ENCODE data around the gene CXorf38. TPM values are rescaled to one million over a fixed set of nuclear protein-coding genes. Genes with fewer than 3 reads are reported as not detected.

Gene CXorf38, protein sequence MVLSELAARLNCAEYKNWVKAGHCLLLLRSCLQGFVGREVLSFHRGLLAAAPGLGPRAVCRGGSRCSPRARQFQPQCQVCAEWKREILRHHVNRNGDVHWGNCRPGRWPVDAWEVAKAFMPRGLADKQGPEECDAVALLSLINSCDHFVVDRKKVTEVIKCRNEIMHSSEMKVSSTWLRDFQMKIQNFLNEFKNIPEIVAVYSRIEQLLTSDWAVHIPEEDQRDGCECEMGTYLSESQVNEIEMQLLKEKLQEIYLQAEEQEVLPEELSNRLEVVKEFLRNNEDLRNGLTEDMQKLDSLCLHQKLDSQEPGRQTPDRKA
- 1 to 10 TPM; 4.1 to 8.7 (median 5.8) TPM for total RNA-seq

DNA sequence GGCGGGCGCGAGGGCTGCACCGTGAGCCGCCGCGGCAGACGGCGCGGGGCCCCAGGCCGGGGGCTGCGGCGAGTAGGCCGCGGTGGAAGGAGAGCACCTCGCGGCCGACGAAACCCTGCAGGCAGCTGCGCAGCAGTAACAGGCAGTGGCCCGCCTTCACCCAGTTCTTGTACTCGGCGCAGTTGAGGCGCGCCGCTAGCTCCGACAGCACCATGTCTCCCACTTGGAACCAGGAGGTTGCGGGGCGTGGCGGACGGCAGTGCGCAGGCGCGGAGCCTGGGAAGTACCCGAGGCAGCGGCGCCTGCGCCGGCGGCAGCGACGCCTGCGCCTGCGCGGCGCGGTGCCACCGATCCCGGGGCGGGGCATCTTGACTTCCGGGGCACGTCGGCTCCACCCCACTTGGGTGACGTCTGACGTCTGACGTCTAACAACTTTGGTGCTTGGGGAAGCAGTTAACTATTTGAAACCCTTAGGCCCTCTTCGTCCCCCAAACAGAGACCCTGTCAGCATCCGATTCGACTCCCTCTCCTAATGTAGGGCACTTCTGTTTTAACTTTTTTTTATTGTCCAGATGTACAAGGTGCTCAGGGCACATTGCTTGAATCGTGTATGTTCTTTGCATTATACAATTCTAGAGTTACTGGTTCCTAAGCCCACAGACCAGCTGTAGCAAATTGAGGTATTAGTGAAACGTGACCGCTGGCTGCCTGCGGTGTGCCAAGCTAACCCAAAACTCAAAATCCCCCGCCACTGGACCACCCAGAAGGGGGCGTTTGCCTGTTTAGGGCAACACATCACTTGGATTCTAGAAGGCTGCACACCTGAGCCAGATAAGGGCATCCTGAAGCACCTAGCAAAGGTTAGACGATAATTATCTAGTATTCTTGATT is at the start of gene CXorf38:
Gene CXorf38, minus strand, starts transcription at position 255 of the 891 bp plus-strand sequence. Its CDS starts 41 bp downstream, at position 214.
- in situ Hi-C loops (cut with MboI; ENCODE audit: low sequenced_read_pairs in 4 of 4) (loop anchor here in 1 of 4 donors (10.0 kb wide), 2 partner anchors 467 to 687 kb away; partner anchors contain the start of gene DDX3X), intact Hi-C loops (cut with DNase I; ENCODE audit: low total_unique reads) (loop anchor here (1.0 to 10.0 kb wide), 7 partner anchors 65 to 687 kb away; partner anchors contain the start of genes ATP6AP2, DDX3X and MED14)
- DNase-seq (peak; percentile 72 to 89), ATAC-seq (peak; percentile 81 to 86)
- Histone ChIP-seq H3K27me3 (no peaks in the 10 kb centered on the region), H3K27ac (peak within 1 kb of the TSS; percentile 79 to 91 (median 84)), H3K36me3 (no peaks in the 10 kb centered on the region), H3K4me3 (peak within 1 kb of the TSS; percentile 67 to 75 (median 73)), H3K4me1 (peaks cover 14 to 17% of the 10 kb centered on the region in 2 donors), H3K9me3 (no peaks in the 10 kb centered on the region)
- TF ChIP-seq, protein P1, sequence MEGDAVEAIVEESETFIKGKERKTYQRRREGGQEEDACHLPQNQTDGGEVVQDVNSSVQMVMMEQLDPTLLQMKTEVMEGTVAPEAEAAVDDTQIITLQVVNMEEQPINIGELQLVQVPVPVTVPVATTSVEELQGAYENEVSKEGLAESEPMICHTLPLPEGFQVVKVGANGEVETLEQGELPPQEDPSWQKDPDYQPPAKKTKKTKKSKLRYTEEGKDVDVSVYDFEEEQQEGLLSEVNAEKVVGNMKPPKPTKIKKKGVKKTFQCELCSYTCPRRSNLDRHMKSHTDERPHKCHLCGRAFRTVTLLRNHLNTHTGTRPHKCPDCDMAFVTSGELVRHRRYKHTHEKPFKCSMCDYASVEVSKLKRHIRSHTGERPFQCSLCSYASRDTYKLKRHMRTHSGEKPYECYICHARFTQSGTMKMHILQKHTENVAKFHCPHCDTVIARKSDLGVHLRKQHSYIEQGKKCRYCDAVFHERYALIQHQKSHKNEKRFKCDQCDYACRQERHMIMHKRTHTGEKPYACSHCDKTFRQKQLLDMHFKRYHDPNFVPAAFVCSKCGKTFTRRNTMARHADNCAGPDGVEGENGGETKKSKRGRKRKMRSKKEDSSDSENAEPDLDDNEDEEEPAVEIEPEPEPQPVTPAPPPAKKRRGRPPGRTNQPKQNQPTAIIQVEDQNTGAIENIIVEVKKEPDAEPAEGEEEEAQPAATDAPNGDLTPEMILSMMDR (IDR thresholded peaks at IDR 0.05 in 4 of 5, conservative IDR thresholded peaks at IDR 0.05 in 1 of 5), result no peak
- TF ChIP-seq POLR2A (IDR thresholded peaks at IDR 0.05), result peak; percentile 63 to 68

DNA sequence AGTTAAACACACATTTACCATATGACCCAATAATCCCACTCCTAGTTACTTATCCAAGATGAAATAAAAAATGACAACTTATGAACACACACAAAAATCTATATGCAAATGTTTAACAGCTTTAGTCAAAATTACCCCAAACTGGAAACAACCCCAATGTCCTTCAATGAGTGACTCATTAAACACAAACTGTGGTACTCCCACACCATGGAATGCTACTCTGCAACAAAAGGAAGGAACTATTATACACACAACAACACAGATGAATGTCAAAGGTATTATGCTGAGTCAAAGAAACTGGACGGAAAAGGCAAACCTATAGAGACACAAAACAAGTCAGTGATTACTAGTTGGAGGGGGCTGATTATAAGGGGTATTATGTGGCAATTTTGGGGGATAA is 47.4 kb upstream of the CXorf38 start:
- peaks cover 0 to 19% of the 10 kb centered on the region in 2 donors for H3K36me3 ChIP-seq
- TF ChIP-seq, protein P1 (IDR thresholded peaks at IDR 0.05 in 4 of 5, conservative IDR thresholded peaks at IDR 0.05 in 1 of 5), result no peak
- no peak for TF ChIP-seq POLR2A (IDR thresholded peaks at IDR 0.05)
- intact Hi-C loops (cut with DNase I; ENCODE audit: low total_unique reads), result loop anchor here (5.0 kb wide), 1 partner anchor 392 kb away; the partner anchor contains the start of gene USP9X
- H3K4me3 ChIP-seq, result no peak overlapping the region
- DNase-seq (no peak), ATAC-seq (no peak)
- H3K27me3 ChIP-seq, result no peaks in the 10 kb centered on the region
- H3K27ac ChIP-seq, result peak overlapping the region in 1 of 4 donors; percentile 18
- in situ Hi-C loops (cut with MboI; ENCODE audit: low sequenced_read_pairs in 4 of 4), result no loop called here
- peaks cover 5% of the 10 kb centered on the region in 2 donors for H3K4me1 ChIP-seq
- no peaks in the 10 kb centered on the region for H3K9me3 ChIP-seq

DNA sequence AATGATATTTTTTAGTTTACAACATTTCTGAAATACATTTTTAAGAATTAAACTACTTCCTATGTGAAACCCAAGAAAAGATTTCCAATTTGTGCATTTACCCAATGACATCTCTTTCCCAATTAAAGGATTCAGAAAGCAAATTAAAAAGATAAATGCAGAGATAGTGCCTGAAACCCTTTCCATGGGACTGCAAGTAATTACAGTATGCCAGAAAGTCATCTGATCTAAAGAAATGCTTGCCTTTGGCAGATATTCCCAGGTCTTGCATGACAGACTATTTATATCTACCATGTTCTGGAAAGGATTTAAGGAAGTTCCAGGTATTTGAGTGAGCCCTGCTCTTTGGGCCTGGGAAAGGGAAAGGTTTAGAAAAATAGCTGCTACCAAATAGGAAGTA is 41.6 kb upstream of the CXorf38 start:
- DNase-seq (peak in 1 of 2 donors; percentile 4), ATAC-seq (peak; percentile 75 to 87)
- in situ Hi-C loops (cut with MboI; ENCODE audit: low sequenced_read_pairs in 4 of 4) (no loop called here), intact Hi-C loops (cut with DNase I; ENCODE audit: low total_unique reads) (loop anchor here (5.0 kb wide), 1 partner anchor 48 kb away; the partner anchor contains the start of gene MED14)
- peak overlapping the region; percentile 80 to 89 (median 84) for H3K27ac ChIP-seq
- TF ChIP-seq POLR2A (IDR thresholded peaks at IDR 0.05), result no peak
- TF ChIP-seq, protein P1 (IDR thresholded peaks at IDR 0.05 in 4 of 5, conservative IDR thresholded peaks at IDR 0.05 in 1 of 5), result no peak
- peaks cover 47 to 49% of the 10 kb centered on the region in 2 donors for H3K4me1 ChIP-seq
- no peaks in the 10 kb centered on the region for H3K9me3 ChIP-seq
- peaks cover 0 to 10% of the 10 kb centered on the region in 2 donors for H3K36me3 ChIP-seq
- H3K4me3 ChIP-seq, result no peak overlapping the region
- H3K27me3 ChIP-seq, result no peaks in the 10 kb centered on the region

DNA sequence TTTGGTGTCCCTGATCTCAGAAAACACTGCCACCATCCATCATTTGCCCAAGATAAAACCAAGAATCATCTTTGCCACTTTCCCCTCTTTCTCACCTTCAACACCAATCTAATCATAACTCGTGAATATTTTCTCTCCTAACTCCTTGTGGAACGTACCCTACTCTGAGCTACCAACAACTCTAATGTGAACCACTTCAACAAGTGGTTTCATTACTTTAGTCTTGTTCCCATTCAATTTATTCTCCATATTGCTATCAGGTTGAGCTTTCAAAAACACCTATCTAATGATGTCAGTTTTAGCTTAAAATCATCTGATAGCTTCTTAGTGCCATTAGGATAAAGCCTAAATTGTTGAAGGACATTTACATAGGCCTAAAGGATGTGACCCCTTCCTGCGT is 39.8 kb upstream of the CXorf38 start:
- Histone ChIP-seq H3K9me3 (no peaks in the 10 kb centered on the region), H3K36me3 (peaks cover 0 to 15% of the 10 kb centered on the region in 2 donors), H3K4me3 (no peak overlapping the region), H3K27ac (peak overlapping the region; percentile 33 to 89 (median 84)), H3K27me3 (no peaks in the 10 kb centered on the region), H3K4me1 (peaks cover 47 to 49% of the 10 kb centered on the region in 2 donors)
- TF ChIP-seq POLR2A (IDR thresholded peaks at IDR 0.05), result no peak
- TF ChIP-seq, protein P1 (IDR thresholded peaks at IDR 0.05 in 4 of 5, conservative IDR thresholded peaks at IDR 0.05 in 1 of 5), result no peak
- DNase-seq (no peak), ATAC-seq (no peak)
- in situ Hi-C loops (cut with MboI; ENCODE audit: low sequenced_read_pairs in 4 of 4), result no loop called here
- intact Hi-C loops (cut with DNase I; ENCODE audit: low total_unique reads), result loop anchor here (5.0 kb wide), 1 partner anchor 50 kb away; the partner anchor contains the start of gene MED14
